22Rv1 (cell line): ENCODE measurements around the gene TXLNB.
"Not testable (repeated sequence)": the region's sequence is repeated elsewhere in the genome, so short reads cannot be mapped to it uniquely, and the experiment has no call there.

Experiments used
- H3K27ac ChIP-seq: fragments of 450-650 bp; 2 replicates; pipeline ENCODE4 v1.5.1; 2017
- ZFX ChIP-seq: fragments of 450-650 bp; IDR thresholded peaks from 2 replicates; pipeline ENCODE4 v1.6.1; 2017; ENCODE audit warnings: antibody characterized with exemption, borderline replicate concordance
- TF ChIP-seq, protein P1 (sequence below): fragments of 450-650 bp; IDR thresholded peaks from 2 replicates; pipeline ENCODE4 v1.5.1; 2017; ENCODE audit warnings: mild to moderate bottlenecking

The TXLNB gene

DNA sequence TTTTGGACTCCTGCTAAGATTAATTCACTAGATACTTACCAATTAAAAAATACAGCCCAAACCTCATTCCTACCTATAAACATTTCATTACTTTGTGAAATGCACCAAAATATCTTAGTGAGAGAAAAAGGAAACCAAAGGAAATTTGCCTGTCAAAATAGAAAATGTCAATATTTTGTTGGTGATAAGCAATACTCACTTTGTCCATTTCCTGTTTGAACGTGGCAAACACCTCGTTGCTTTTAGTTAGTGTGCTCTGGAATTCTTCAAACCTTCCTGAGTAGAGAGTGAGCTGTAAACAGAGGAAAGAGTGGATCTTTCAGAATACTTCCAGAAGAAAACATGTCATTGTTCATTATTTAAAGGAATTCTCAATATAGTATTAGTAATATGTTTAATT, 44.2 kb downstream of the TXLNB start:
- TF ChIP-seq, protein P1, sequence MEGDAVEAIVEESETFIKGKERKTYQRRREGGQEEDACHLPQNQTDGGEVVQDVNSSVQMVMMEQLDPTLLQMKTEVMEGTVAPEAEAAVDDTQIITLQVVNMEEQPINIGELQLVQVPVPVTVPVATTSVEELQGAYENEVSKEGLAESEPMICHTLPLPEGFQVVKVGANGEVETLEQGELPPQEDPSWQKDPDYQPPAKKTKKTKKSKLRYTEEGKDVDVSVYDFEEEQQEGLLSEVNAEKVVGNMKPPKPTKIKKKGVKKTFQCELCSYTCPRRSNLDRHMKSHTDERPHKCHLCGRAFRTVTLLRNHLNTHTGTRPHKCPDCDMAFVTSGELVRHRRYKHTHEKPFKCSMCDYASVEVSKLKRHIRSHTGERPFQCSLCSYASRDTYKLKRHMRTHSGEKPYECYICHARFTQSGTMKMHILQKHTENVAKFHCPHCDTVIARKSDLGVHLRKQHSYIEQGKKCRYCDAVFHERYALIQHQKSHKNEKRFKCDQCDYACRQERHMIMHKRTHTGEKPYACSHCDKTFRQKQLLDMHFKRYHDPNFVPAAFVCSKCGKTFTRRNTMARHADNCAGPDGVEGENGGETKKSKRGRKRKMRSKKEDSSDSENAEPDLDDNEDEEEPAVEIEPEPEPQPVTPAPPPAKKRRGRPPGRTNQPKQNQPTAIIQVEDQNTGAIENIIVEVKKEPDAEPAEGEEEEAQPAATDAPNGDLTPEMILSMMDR, result no peak
- no peak for TF ChIP-seq ZFX
- H3K27ac ChIP-seq, result no peak overlapping the region

DNA sequence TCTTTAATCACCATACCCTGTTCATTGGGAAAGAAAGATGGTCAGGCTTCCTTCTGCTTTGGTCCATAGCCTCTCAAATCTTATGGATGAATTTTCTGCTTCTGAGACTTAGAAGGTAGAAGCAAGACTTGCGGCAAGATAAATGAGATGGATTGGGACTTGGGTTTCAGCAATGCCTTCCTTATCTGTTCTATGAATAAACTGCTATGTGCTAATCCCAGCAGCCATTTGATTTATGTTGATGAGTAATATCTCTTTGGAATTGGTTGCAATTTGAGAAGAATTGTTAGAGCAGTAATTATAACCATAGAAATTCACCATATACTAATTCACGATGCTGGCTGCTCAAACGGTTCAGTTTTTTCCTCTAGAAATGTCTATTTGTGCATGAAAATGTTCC, 48.3 kb downstream of the TXLNB start:
- no peak overlapping the region for H3K27ac ChIP-seq
- TF ChIP-seq, protein P1, result no peak
- no peak for TF ChIP-seq ZFX

DNA sequence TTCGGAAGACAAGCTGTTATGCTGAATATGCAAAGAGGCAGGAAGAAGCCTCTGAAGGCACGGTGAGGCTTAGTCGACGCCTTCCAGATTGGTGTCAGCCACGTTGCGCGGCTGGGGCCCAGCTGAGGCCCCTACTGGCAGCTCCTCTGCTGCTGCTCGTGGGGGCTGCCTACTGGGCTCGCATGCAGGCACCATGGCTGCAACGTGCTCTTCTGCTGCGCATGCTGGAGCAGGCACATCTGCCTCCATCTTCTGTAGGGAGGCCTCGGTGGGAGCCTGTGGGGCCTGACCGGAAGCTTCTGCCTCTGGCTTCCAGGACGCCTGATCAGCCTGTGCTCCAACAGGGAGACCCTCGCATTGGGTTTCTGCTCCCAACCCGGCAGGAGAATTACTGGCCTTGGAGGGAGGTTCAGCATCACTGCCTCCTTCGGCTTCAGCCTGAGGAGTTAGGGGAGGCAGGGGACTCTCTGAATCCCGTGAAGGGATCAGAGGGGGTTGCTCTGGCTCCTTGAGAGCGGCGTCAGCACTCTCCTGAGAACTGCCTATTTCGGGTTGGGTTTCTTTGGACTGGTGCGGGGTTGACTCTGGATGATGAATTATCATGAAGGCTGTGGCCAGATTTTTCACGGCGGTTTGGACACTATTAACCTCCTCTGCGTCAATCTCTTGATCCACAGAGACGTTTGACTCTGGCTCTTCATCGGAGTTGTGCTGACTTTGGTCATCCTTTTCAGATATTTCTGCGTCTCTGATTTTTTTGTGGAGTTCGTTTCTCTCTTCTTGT, 49.1 kb downstream of the TXLNB start:
- TF ChIP-seq, protein P1, result no peak
- TF ChIP-seq ZFX, result no peak
- H3K27ac ChIP-seq, result no peak overlapping the region

DNA sequence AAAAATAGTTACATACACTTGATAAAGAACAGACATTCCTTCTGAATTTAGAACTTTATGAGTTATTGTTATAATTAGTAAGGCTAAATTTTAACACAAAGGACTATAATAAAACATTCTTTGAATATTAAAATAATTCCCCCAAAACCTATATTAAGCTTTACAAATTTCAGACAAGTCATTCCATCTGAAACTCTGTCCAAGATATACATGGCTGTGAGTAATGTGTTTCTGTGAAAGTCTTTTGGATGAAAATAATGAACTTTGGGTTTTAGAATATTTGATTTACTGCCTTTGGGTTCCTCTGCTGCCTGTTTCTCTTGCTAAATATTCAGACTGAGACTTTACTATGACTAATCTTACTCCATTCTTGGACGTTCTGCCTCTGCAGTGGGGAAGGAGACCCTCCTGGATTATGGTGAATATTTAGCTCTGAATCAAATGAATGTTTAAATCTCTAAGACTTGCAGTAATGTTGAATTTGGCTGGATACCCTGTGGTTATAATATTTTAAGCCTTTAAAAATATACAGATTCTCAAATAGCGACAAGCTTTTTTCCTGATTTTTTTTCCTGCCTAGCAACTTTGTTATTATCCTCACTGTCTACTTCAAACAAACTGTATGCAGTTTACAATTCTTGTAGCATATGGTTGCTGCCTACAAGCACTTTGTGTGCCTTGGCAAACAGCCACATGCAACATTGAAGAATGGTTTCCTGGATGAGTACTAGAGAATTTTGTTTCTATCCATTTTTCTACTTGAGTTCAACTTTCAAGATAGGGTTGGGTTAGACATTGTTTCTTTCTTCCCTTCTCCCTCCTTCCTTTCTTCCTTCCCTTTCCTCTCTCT, 51.4 kb downstream of the TXLNB start:
- no peak for TF ChIP-seq ZFX
- TF ChIP-seq, protein P1, result no peak
- H3K27ac ChIP-seq, result no peak overlapping the region

DNA sequence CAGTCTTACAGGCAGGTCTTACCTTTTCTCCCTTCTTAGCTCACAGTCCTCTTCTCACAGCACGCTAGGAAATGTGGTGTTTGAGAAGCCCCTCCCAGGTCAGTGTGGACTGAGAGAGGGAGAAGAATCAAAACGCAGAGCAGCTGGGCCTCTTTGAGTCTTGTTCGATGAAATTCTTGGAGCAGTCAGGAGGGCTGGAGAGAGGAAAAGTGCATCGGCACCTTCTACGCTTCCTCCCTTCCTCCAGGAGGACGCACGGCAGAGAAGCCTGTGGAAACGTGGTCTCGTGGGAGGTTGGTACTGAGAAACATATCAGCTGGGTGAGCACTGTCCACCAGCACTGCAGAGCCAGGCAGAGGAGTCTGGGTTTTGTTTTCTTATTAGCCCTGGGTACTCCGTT, 52.7 kb downstream of the TXLNB start:
- TF ChIP-seq, protein P1, result no peak
- no peak for TF ChIP-seq ZFX
- no peak overlapping the region for H3K27ac ChIP-seq

DNA sequence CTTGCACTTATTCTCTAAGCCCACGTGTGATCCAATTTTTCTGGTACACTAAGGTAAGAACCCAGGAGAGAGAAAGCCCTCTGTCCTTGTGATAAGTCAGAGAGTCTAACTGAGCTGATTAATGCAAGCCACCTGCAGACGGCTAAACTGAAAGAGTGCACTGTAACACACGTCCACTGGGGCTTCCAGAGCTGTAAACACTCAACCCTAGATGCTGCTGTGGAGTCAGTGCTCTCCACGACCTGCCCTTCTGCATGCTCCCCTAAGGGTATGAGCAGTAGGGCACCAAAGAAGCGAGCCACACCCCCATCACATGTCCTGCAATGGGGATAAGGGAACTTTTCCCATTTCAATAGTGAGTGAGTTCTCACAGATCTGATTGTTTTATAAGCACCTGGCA, 55.7 kb downstream of the TXLNB start:
- TF ChIP-seq, protein P1, result no peak
- TF ChIP-seq ZFX, result no peak
- no peak overlapping the region for H3K27ac ChIP-seq

DNA sequence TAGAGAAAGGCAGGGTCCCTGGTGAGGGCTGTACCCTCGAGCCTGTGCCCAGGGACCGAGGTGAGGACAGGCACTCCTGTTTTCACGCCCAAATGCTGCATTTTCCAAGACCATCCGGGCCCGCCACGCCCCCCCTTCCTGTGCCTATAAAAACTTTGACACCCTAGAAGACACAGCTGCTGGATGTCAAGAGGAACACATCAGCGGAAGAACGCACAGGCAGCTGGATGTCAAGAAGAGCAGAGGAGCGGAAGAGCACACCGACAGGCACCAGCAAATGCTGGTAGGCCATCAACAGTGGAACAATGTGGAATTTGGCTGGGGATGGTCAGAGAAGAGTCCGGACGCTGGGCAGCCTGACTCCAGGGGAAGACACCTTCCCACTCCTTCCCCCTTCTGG, 56.1 kb downstream of the TXLNB start:
- no peak for TF ChIP-seq ZFX
- TF ChIP-seq, protein P1, result no peak
- H3K27ac ChIP-seq, result no peak overlapping the region

DNA sequence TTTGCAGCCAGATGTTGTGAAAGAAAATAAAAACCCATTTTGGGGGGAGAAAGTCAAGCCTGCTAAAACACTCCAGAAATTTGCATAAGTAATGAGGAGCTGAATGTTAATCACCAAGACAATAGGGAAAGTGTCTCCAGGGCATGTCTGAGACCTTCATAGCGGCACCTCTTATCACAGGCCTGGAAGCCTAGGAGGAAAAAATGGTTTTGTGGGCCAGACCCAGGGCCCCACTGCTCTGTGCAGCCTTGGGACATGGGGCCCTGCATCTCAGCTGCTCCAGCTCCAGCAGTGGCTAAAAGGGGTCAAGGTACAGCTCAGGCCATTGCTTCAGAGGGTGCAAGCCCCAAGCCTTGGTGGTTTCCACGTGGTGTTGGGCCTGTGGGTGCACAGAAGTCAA, 57.6 kb downstream of the TXLNB start:
- H3K27ac ChIP-seq, result not testable (repeated sequence)
